GM10266 (cell line): ENCODE measurements around the gene TRIM13.

Experiments
- DNase-seq: peaks from one replicate; pipeline ENCODE4 v3.0.0; 2012; ENCODE audit errors: extremely low spot score
- TF ChIP-seq, protein P1 (sequence below): IDR thresholded peaks from 2 replicates; pipeline ENCODE4 v1.5.1; 2012; ENCODE audit warnings: mild to moderate bottlenecking, low read depth; ENCODE audit not compliant: control insufficient read depth, insufficient read depth; ENCODE audit errors: missing control alignments

TRIM13 gene

DNA sequence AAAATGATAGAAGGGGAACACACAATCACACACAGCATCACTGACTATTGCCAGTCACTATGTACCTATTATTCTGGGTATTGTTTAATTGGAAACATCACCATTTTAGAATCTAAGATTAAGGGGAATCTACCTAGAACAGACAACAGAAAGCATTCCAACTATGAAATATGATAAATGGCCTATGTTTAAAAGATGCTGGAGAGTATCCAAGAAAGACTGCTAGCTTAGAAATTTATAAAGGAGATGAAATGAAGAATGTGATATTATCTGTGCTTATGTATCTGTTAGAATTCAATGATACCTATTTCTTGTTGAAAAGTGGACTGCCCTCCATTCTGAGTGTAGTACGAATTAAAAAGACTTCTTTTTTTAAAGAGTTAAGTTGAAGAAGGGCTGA, 68.9 kb downstream of the TRIM13 start:
- TF ChIP-seq, protein P1, sequence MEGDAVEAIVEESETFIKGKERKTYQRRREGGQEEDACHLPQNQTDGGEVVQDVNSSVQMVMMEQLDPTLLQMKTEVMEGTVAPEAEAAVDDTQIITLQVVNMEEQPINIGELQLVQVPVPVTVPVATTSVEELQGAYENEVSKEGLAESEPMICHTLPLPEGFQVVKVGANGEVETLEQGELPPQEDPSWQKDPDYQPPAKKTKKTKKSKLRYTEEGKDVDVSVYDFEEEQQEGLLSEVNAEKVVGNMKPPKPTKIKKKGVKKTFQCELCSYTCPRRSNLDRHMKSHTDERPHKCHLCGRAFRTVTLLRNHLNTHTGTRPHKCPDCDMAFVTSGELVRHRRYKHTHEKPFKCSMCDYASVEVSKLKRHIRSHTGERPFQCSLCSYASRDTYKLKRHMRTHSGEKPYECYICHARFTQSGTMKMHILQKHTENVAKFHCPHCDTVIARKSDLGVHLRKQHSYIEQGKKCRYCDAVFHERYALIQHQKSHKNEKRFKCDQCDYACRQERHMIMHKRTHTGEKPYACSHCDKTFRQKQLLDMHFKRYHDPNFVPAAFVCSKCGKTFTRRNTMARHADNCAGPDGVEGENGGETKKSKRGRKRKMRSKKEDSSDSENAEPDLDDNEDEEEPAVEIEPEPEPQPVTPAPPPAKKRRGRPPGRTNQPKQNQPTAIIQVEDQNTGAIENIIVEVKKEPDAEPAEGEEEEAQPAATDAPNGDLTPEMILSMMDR, result no peak

More for the DNA sequence above, 68.9 kb downstream of the TRIM13 start:
- DNase-seq, result no peak
